Putamen (tissue), 1 donor: ENCODE results near the gene FBXO42.
"Not testable (repeated sequence)": the region's sequence is repeated elsewhere in the genome, so short reads cannot be mapped to it uniquely, and the experiment has no call there.

Experiments
- DNase-seq: peaks from one replicate; pipeline ENCODE4 v3.0.0-alpha.2; 2016; ENCODE audit warnings: low spot score

Gene FBXO42

DNA sequence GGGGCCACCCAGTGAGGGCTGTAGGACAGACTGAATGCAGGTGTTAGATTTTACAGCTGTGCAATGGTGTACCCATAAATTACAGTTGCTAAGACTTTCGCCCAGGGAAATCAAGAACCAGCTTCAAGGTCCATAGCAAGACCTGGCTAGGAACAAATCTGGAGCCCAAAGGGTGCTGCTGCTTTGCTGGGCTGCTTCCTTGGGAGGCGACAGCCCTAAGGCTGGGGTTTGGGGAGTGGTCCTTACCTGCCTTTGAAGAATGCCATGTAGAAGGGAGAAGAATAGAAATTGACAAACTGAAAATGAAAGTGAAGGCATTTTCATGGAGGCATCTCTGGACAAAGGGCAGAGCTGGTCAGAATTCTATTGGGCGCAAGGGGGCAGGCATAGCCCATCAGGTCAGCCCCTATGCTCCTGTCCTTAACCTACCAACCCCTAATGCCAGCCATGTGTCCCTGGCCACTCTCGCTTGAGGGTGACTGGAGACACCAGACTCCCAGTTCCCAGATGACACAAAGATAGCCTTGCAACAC, 132.2 kb downstream of the FBXO42 start:
- DNase-seq = no peak

DNA sequence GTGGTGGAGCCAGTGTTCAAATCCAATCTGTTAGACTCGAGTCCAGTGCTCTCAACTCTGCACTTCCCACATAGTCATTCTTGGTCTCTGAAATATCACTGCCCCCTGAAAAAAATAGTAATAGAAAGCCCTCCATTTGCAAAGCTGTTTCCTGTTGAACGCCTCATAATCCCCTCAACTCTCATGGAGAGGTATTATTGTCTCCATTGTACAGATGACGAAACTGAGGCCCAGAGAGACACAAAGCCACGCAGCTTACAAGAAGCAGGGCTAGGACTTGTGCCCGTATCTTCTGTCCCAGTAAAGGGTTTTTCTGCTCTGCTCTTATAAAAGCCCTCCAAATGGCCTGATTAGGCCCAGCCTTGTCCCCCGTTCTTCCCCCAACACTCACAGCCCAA, 133.6 kb downstream of the FBXO42 start:
- DNase-seq = no peak

DNA sequence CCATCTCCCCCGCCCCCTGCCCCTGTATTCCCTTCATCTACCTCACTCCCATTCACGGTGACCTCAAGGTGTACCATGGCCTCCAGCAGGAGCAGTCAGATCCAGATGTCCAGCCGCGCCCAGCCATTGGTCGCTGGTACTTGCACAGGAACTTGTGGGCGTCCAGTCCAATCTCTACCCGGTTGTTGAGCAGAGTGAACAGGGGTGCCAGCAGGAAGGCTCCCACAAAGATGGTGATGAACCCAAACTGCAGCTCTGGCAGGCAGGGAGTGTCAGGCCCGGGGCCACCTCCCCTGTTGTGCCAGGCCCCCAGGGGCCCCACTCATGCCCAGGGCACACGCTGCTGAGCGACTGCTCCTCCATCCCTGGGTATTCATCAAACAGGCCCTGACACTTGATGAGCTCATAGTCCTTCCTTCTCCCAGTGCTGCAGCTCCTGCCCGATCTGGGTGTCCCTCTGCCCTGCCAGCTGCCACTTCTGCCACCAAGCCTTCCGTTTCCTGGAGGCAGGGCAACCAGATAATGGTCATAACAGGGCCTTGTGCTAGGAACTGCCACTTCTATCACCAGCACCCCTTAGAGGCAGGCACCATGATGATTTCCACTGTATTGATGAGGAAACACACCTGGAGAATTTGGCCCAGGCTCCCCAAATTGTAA, 134.1 kb downstream of the FBXO42 start:
- DNase-seq = no peak

DNA sequence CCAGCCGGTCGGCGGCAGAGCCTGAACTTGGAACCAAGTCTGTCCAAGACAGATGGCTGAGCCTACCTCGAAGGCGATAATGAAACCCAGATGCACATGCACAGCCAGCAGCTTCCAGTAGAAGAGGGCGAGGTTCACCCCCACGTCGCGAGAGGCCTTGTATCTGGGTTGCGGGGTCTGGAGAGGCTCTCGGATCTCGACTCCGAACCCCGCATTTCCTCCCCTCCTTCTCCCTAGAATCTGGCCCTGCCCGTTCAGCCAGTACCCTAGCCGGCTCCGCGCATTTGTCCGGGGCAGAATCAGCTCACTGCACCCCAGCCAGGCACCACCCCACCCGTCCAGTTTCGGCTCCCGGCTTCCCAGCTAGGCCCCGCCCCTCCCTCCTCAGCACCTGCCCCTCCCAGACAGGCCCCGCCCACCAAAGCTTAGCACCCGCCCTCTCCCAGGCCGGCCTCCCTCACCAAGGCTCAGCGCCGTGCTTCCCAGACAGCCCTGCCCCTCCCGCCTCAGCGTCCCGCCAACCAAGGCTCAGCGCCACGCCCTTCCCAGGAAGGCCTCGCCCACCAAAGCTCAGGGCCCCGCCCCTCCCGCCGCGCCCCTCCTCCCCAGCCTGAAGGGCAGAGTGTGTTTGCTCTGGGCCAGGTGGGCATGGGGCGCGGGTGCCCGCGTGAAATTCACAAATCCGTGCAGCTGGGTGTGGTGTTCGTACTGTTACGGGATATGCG, 135.1 kb downstream of the FBXO42 start:
- peak; percentile 87 for DNase-seq

DNA sequence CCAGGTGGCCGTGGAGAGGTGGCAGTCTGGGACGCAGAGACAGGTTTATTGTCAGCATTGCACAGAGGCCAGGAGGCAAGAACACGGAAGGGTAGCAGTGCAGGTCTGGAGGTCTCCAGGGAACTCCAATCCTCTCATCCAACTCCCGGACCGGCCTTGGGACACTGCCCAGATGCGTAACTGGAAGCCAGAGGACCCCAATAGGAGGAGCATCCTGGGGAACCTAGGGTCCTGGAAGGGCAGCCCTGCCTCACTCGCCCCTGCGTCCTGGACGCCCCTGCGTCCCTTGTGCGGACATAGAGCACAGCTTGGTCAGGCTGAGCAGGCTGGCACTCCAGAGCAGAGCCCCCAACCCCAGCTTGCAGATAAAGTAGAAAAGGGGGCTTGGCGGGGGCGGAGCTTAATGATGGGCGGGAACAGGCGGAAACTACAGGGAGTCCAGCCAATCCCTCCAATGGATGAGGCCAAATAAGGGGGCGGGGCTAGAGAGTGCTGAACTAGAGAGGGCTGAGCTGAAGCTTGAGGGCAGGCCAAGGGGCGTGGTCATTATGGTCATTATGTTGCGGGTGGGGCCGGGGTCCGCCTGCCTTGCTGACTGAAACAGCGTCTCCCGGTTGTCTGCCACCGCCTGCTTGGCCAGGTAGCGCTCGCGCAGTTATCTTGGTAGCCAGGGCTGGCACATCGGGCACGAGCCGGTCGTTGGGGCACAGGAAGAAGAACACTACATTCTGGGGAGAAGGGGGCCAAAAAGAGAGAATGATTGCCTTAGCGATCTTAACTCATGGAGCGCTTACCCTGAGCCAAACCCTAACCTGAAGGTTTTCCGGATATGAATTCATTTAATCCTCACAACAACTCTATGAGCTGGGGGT, 136.2 kb downstream of the FBXO42 start:
- peak; percentile 50 for DNase-seq

DNA sequence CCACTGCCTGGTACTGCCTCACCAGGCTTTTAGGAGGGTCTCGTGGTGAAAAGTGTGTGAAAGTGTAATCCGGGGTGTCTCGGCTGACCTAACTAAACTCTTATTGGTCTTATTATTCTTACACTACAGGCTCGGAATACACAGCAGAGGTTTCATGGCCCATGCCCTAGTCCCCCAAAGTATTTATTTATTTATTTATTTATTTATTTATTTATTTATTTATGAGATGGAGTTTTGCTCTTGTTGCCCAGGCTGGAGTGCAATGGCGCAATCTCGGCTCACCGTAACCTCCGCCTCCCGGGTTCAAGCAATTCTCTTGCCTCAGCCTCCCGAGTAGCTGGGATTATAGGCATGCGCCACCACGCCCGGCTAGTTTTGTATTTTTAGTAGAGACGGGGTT, 137.0 kb downstream of the FBXO42 start:
- not testable (repeated sequence) for DNase-seq

DNA sequence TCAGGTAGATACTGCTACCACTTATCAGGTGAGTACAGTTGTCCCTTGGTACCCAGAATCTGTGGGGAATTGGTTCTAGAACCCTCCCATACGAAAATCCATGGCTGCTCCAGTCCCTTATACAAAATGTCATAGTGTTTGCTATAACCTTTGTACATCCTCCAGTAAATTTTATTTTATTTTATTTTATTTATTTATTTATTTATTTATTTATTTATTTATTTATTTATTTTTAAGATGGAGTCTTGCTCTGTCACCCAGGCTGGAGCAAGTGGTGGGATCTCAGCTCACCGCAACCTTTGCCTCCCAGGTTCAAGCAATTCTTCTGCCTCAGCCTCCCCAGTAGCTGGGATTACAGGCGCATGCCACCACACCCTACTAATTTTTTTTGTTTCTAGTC, 138.7 kb downstream of the FBXO42 start:
- DNase-seq = not testable (repeated sequence)

DNA sequence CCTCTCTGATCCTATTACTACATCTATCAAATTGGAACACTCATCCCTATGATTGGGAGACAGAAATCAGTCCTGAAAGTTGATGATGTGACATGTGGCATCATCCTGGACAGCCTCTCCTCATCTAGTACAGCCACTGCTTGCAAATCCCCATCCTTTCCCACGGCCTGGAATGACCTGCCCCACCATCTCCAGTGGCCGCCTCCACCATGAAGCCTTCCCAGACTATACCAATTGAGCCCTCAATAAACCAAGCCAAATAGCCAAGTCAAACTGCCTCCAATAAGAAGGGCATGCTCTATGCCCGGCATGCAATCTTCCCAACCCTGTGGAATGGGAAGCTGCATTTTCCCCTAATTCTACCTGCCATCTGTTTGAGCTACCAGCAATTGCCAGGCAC, 139.3 kb downstream of the FBXO42 start:
- no peak for DNase-seq

DNA sequence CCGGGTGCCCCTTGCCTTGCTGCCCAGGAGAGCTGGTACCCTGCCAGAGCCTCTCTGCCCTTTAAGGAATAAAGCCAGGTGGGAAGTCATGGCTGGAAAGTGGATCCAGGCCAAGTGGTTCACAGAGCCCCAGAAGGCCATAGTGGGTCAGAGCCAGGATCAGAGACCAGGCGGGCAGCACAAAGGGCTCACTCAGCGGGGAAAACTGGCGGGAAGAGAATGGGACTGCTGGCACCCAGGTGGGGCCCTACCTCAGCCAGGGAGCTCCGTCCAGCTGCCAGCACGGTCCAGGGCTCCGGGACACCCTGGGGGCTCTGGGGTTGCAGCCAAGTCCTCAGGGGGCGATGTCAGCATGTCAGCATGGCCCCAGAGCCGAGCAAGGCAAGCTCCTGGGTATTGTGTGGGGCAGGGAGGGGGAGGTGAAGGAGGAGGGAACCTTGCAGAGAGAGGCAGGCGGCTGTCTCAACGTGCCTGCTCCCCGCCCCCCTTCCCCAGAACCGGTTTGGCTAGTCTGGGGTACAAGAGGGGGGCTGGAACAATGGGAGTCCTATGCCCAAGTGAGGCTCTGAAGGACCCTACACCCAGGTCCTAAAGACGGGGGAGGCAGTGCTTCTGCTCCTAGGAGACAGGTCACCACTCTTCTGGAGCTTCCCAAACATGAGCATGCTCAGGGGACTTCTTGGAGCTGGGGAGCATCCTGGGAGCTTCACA, 139.9 kb downstream of the FBXO42 start, which contains the start of gene ARHGEF19:
TSS of gene ARHGEF19 (minus strand) at position 402 of the 711 bp plus-strand sequence. CDS start 3,598 bp downstream, outside the sequence.
- DNase-seq = no peak

DNA sequence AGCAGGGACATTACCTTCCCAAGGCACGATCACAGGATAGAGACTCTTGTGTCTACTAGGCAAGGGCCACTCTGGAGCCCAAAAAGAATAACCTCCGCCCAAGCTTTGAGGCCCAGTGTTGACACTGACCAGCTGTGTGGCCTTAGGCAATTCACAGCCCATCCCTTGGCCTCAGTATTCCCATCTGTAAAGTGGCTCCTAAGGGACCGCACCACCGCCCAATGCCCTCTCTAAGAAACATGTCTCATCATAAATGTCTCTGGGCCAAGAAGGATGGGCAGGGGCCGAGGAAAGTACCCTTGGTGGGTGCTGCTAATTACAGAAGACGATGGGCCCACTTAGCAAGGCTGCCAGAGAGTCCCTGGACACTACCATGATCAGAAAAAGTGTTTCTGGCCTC, 140.5 kb downstream of the FBXO42 start:
- no peak for DNase-seq

DNA sequence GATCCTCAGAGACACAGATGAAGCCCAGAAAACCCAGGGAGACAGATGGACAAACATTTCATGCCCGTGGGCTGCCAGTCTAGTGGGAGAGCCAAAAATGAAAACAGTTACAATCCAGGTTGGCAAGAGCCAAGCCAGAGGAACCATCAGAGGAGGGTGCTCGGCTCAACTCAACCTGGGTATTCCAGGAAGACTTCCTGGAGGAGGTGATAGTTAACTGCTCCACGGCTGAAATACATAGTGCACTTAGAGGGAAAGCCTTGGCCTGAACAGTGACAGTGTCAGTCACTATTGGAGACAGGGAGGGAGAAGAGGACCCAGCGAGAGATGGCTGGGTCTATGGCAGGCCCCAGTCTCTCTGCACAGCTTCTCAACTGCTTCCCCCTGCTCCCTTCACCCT, 141.7 kb downstream of the FBXO42 start:
- no peak for DNase-seq

DNA sequence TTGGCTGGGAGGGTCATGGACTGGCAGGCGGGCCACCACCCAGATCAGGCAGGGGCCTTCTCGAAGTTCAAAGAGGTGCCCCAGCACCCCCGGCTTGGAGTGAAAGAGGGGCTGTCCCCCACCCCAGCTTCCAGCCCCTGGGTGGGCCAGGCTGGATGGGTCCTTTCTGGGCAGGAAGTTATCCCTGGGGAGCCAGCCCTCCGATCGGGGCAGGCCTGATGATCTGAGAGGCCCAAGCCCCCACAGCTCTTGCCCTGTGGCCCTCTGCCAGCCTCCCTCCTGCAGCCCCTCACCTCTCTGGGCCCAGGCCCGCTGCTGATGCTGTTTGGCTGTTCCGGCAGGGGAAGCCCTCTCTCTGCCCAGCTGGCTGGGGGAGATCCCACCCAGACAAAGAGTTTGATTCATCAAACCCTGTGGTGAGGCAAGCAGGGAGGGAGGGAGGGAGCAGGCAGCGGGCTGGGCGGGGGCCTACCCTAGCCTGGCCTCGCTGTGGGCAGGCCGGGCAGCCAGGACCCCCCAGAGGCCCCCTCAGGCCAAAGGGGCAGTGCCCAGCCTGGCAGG, 142.4 kb downstream of the FBXO42 start:
- DNase-seq = peak; percentile 36

DNA sequence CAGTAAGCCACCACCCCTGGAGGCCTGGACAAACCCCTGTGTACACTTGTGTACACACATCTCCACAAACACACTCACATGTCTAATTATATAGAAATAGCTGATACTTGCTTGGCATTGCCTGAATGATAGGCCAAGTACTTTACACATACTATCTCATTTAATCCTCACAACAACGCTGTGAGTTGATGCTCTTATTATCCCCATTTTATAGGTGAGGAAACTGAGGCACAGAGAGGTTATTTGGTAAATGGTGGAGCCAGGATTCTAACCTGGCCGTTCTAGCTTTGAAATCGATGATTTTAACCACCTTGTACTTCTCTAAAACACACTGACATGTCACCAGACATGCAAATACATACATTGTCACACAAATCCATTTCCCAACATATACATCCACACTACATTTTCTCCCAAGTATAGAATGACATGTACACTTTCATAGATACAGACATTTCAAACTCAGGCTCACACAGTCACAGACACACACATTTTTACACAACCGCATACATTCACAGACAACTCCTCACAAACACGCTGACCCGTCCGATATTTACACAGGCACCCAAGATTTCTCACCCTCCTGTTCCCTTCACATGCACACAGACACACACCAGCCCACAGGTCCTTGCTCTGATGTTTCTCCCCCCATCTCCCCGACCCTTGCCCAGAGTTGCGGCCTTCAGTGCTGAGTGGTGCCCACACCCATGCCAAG, 143.0 kb downstream of the FBXO42 start:
- DNase-seq = no peak

DNA sequence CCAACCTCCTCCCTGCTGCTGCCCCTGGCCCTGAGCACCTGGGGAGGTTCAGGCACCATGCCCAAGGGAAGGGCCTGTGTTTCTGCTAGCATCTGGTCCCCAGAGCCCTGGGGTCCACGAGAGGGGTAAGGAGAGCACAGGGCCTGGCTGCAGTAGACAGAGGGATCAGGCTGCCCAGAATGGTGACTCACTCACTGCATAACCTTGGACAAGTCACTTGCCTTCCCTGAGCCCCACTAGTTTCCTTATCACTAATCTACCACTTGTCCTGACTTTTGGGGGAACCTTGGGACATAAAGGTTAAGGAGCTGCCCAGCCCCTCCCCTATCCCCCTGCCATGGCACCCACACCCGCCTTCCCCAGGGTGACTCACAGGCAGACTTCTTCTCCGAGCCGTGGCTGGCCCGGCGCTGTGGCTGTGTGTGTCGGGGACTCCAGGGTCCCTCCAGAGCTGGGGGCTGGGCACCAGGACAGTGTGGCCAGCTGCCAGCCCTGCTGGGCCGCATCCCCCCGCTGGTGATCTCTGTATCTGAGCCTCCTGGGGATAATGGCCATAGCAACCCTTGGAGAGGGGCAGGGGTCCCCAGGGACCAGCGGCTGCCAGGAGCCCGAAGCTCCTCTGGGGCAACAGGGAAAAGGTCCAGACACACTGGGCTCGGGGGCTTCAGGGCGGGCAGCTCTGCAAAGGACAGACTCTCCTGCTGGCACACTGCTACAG, 143.9 kb downstream of the FBXO42 start:
- no peak for DNase-seq

DNA sequence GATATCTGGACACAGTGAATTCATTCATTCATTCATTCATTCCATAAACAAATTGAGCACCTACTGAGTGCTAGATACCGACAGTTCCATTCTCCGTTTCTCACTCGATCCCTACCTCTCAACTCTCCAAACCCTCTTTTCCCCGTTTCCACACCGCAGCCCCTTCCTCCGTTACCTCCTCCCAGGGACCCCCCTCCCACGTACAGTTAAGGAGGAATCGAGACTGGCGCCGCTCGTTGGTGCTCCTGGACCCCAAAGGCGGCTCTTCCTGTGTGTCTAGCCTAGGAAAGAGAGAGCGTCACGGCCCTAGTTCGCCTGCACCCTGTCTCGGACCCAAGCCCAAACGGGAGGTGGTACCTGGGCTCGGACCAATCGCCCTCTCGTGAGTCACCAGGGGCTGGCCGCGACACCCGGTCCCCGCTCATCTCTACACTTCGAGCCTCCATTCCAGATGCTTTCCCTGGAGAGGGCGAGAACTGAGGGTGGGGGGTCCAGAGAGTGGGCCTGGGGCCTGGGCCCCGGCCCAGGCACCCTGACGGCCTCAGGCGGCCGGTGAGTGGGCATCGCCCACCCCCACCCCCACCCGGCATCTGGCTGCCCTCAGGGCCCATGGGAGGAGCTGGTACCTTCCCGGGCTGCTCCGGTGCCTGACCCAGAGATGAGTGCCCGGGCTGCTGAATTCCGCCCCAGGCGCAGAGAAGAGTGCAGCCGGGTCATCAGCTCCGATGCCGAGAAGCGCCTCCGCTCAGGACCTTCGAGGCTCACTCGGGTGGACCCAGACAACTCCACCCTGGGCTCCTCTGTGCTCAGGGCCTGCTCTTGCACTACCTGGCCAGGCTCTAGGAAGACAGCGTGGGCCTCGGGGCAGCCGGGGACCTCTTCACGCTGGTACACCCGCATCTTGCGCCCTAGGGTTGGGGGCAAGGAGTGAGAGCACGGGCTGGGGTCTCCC, 144.7 kb downstream of the FBXO42 start:
- no peak for DNase-seq

DNA sequence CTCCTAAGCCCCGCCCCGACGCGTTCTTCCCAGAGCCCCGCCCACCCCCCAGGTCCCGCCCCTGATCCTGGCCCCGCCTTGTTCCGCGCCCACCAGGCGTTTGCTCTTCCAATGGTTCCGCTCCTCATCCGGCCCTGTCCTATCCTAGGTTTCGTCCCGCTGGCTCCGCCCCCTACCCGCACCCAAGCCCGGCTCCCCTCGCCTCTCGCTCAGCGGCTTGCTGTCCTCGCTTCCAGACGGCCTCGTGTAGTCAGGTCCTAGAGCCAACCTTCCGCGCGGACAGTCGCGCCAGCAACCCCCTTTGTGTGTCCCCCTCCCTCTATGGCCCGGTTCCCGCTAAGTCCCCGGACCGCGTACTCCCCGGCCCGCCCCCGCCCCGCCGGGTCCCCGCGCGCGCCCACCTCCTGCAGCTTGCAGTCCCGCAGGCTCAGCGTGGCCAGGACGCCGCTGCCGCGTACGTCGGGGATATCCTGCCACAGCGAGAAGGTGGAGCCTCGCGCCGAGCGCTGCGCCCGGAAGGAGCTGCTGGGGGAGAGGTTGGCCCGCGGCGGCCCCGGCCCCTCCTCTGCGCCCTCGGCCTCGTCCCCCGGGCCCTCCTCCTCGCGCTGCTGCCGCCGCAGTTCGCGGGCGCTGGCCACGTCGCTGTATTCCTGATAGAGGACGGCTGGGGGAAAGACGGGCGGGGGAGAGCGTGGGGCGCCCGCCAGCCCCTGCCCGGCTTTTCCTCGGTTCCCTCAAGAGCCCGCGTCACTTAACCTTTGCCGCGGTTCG, 145.5 kb downstream of the FBXO42 start:
- DNase-seq = peak; percentile 86

DNA sequence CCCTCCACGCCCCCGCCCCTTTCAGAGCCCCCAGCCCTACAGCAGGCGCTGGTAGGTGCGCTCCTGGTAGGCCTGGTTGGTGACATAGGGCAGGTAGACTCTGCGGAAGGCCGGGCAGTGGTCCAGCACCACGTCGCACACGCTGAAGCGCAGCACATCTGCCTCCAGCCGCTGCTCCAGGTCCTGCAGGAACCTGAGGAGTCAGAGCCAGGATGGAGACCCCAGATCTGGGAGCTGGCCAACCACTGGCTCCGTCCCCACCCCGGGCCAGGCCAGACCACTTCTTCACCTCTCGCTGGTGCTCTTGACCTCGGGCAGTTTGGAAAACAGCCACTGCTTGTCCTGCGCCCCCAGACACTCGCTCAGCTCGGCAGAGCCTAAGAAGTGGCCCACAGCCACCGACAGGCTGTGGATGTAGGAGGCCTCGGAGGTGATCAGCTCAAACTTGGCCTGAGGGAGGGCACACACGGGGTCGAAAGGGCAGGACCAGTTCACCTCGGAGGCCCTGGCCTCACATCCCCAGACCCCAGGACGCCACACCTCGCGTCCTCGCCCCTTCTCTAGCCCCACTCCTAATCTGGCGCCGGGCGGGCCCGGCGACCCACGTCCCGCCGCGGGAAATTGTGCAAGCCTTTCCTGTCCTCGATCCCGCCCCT, 146.3 kb downstream of the FBXO42 start:
- no peak for DNase-seq

DNA sequence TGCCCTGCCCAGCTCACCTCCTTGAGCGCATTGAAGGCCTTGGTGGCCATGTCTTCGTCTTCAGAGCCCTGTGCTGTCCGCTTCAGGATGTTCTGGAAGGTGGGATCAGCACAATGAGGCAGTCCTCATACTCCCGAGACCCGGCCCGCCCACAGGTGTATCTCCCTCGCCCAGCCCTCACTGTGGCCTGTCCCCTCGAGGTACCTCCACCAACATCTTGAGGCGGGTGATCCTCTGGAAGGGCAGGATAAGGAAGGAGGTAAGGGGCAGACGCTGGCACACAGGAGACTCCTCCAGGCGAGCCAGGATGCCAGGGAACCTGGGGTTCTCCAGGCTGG, 147.0 kb downstream of the FBXO42 start:
- no peak for DNase-seq
